Adipocyte (in vitro differentiated cells): Measurements from ENCODE around the gene RPL13A.
"Not testable (repeated sequence)": the region's sequence is repeated elsewhere in the genome, so short reads cannot be mapped to it uniquely, and the experiment has no call there.

Source experiments
- DNase-seq: peaks from one replicate; pipeline ENCODE4 v3.0.0-alpha.2; 2015; ENCODE audit warnings: low read depth
- H3K27me3 ChIP-seq: replicated peaks from 2 replicates; pipeline ENCODE4 v1.7.0; 2013; ENCODE audit warnings: mild to moderate bottlenecking, low read length, moderate library complexity; ENCODE audit not compliant: control insufficient read depth, insufficient read depth
- H3K36me3 ChIP-seq: 2 replicates; pipeline ENCODE4 v1.7.0; 2013; ENCODE audit warnings: low read length, mild to moderate bottlenecking, moderate library complexity; ENCODE audit not compliant: control insufficient read depth, insufficient read depth, severe bottlenecking
- H3K4me1 ChIP-seq: 2 replicates; pipeline ENCODE4 v1.7.0; 2013; ENCODE audit warnings: mild to moderate bottlenecking, low read length, moderate library complexity; ENCODE audit not compliant: control insufficient read depth, insufficient read depth
- H3K4me3 ChIP-seq: 2 replicates; pipeline ENCODE4 v1.7.0; 2013; ENCODE audit warnings: mild to moderate bottlenecking, low read length, moderate library complexity
- H3K9ac ChIP-seq: 2 replicates; pipeline ENCODE4 v1.7.0; 2013; ENCODE audit warnings: mild to moderate bottlenecking, low read length, moderate library complexity
- H3K9me3 ChIP-seq: 2 replicates; pipeline ENCODE4 v1.7.0; 2013; ENCODE audit warnings: mild to moderate bottlenecking, low read length, moderate library complexity; ENCODE audit not compliant: control insufficient read depth

The RPL13A gene

DNA sequence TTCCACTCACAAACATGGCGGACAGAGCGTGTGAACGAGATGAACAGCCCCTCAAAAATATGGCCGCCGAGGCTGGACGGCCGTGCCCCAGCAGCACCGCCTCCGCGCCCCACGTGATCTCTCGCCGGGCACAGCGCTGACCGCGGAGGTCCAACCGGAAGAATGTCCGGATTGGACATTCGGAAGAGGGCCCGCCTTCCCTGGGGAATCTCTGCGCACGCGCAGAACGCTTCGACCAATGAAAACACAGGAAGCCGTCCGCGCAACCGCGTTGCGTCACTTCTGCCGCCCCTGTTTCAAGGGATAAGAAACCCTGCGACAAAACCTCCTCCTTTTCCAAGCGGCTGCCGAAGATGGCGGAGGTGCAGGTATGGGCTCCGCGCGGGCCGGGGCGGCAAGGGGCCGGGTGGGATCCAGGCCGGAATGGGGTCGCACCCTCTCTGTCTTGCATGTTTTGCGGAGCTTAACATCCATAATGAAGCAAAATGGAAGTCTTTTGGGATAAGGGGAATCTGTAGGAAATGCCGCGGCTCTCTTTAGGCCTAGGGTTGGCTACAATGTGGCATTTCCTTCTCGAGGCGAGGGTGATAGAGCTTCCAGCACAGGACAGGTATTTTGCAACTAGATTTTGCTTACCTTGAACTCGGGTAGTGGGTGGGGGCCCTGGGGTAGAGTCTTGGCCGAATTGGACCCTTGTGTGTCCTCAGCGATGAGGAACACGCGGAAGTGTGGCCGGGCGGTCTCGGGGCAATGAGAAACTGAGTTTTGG lies at the start of gene RPL13A:
TSS of gene RPL13A (plus strand) at position 332 of the 769 bp plus-strand sequence. CDS start at position 354, 22 bp downstream.
- DNase-seq: peak; percentile 99
- Histone ChIP-seq H3K4me3 (peak within 1 kb of the TSS; percentile 99), H3K27me3 (no peaks in the 10 kb centered on the region), H3K9ac (peak within 1 kb of the TSS; percentile 100), H3K4me1 (peaks cover 19% of the 10 kb centered on the region), H3K9me3 (no peaks in the 10 kb centered on the region), H3K36me3 (peaks cover 34% of the 10 kb centered on the region)

DNA sequence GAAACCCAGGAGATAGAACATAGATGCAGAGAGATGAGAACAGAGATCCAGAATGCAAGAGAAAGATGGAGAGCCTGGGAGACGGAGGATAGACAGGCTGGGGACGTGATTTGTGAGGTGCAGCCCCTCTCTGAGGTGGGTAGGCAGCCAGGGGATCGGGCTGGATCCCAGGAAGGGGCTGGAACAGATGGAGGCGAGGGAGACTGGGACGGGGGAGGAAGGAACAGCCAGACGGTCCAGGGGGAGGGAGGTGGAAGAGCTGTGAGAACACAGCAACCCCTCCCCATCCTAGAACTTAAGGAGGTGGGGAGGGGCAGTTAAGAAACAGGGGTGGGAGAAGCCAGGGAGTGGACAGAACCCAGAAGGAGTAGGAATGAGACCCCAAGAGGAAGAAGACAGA lies 49.1 kb upstream of the RPL13A start:
- H3K9me3 ChIP-seq: no peaks in the 10 kb centered on the region
- H3K9ac ChIP-seq: no peak overlapping the region
- peaks cover 4% of the 10 kb centered on the region for H3K4me1 ChIP-seq
- H3K27me3 ChIP-seq: peaks cover 60% of the 10 kb centered on the region
- no peak for DNase-seq
- no peaks in the 10 kb centered on the region for H3K36me3 ChIP-seq
- H3K4me3 ChIP-seq: no peak overlapping the region

DNA sequence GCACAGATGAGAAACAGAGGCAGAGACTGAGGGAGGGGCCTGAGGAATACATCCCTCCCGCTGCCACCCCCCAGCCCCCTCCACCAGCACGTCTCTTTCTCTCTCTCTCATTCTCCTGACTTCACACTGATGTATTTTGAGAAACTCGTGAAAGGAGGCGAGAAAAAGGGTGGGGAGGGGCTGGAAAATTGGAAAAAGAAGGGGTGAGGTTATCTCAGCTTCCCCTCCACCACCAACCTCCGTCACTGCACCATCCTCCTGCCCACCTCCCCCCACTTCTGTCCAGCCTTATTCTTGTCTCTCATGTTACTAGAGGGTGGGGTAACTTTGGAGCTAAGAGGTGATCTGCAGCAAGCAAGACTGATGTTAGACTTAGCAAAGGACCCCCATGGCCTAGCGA lies 47.6 kb upstream of the RPL13A start:
- H3K36me3 ChIP-seq: no peaks in the 10 kb centered on the region
- no peak overlapping the region for H3K4me3 ChIP-seq
- H3K9ac ChIP-seq: no peak overlapping the region
- peaks cover 4% of the 10 kb centered on the region for H3K4me1 ChIP-seq
- H3K9me3 ChIP-seq: no peaks in the 10 kb centered on the region
- DNase-seq: no peak
- H3K27me3 ChIP-seq: peaks cover 56% of the 10 kb centered on the region

DNA sequence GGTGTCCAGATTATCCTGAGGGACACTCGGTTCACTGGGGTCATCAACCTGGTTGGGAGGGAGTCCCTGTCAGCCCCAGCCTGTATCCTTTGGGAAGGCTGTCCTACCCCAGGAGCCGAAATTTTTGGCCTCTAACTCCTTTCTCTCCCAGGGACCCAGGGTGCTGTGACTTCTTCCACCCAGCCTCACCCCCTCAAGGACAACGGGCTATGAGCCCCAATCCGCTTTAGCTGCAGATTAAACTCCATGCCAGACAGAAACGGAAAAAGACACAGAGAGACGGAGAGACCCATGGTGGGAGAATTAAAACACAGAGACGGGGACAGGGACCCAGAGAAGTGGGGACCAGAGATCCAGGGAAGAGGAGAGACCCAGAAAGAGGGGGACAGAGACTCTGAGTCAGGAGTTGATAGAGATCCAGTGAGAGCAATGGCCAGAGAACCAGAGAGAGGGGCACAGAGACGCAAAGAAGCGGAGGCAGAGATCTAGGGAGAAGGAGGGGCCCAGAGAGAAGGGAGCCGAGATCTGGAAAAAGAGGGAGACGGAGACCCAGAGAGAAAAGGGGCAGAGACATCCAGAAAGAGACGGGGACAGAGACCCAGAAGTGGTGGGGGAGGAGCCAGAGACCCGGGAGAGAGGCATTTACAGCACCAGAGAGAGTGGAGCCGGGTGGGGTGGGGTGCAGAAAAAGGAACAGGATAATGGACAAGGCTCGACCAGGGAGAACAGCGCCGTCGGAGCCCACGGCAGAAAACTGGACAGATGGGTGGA lies 46.8 kb upstream of the RPL13A start:
- no peak for DNase-seq
- H3K36me3 ChIP-seq: no peaks in the 10 kb centered on the region
- peaks cover 4% of the 10 kb centered on the region for H3K4me1 ChIP-seq
- H3K9me3 ChIP-seq: no peaks in the 10 kb centered on the region
- no peak overlapping the region for H3K9ac ChIP-seq
- no peak overlapping the region for H3K4me3 ChIP-seq
- peaks cover 56% of the 10 kb centered on the region for H3K27me3 ChIP-seq

DNA sequence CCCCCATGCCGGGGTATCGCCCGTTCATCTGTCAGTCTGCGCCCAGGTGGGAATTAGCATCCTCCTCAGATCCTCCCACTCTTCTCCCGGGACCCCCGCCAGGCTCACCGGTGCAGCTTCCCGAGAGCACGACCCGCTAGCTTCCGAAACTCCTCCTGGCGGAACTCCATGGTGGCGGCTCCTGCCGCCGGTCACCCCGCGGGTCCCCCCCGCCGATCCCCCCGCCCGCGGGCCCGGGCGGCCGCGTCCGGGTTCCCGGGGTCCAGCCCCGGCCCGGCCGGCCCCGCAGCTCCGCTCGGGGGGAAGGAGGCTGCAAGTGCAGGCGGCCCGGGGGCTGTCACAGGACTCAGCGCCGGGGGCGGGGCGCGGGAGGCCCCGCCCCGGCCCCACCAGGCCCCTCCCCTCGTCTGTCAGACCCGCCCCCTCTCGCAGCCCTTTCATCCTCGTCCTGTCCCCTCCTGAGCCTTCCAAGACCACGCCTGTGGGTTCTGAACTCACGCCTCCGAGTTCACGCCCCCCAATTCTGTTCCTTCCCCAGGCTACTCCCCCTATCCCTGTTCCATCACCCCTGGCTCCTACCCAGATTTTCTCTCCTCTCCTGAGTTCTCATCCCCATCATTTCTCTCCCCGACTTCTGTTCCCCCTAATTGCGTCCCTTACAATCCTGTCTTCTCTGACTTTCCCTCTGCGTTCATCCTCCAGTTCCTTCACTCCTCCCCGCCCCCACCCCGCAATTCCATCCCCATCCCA lies 46.0 kb upstream of the RPL13A start, which contains the start of gene SLC17A7:
TSS of gene SLC17A7 (minus strand) at position 318 of the 750 bp plus-strand sequence. CDS start at position 170, 148 bp downstream.
- peak; percentile 48 for DNase-seq
- no peaks in the 10 kb centered on the region for H3K36me3 ChIP-seq
- H3K27me3 ChIP-seq: peaks cover 51% of the 10 kb centered on the region

DNA sequence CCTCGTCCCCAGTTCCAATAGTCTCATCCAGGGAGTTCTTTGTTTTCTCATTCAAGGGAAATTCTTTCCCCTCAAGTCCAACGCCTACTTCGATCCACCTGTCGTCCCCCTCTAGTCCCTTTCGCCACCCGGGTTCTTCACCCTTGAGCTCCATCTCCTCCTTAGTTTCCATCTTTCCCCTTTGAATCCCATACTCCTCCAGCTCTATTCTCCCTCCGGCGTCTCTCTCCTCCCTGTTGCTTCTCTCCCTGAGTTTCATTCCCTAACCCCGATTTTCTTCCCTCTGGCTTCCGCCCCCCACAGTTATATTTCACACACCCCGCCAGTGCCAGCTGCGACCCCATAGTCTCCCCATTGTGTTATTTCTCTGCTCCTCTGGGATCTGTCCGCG lies 45.5 kb upstream of the RPL13A start:
- no peaks in the 10 kb centered on the region for H3K9me3 ChIP-seq
- H3K27me3 ChIP-seq: peaks cover 47% of the 10 kb centered on the region
- no peak overlapping the region for H3K9ac ChIP-seq
- H3K4me1 ChIP-seq: peaks cover 4% of the 10 kb centered on the region
- H3K36me3 ChIP-seq: no peaks in the 10 kb centered on the region
- no peak for DNase-seq
- peak overlapping the region; percentile 54 for H3K4me3 ChIP-seq

More for the DNA sequence above, 46.0 kb upstream of the RPL13A start, which contains the start of gene SLC17A7:
- Histone ChIP-seq H3K9me3 (no peaks in the 10 kb centered on the region), H3K4me3 (peak within 1 kb of the TSS; percentile 54), H3K9ac (no peak within 1 kb of the TSS), H3K4me1 (peaks cover 4% of the 10 kb centered on the region)

DNA sequence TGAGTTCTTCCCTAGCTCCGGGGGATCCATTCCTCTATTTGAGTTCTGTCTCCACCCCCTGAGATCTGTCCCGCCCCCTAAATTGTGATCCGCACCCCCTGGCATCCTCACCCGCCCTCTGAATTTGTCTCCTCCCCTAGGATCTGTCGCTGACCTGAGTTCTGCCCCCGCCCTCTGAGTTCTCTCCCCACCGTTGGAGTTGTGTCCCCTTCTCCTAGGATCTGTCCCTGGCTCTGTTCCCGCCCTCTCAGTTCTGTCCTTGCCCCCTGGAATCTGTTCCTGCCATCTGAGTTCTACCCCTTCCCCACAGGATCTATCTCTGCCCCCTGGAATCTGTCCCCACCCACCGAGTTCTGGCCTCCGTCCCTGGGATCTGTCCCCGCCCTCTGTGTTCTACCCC lies 45.1 kb upstream of the RPL13A start:
- DNase-seq: no peak
- peak overlapping the region; percentile 54 for H3K4me3 ChIP-seq
- H3K27me3 ChIP-seq: peaks cover 45% of the 10 kb centered on the region

DNA sequence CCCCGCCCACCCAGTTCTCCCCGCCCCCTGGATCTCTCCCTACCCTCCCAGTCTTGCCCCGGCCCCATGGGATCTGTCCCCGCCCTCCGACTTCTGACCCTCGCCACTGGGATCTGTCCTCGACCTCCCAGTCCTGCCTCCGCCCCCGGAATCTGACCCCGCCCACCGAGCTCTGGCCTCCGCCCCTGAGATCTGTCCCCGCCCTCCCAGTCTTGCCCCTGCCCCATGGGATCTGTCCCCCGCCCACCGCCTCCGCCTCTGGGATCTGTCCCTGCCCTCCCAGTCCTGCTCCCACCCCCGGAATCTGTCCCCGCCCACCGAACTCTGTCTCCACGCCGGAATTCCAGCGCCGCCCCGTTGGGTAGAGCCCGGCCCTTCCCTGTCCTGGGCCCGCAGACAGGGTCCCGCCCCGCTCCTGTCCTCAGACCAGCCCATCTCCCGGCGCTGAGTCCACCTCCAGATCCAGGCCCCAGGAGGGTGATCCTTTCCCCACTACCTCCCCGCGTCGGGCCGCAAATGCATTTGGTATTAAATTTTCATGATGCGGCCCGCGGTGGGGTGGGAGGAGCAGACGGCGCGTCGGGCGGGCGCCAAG lies 44.5 kb upstream of the RPL13A start:
- Histone ChIP-seq H3K9ac (peak overlapping the region; percentile 84), H3K4me1 (peaks cover 8% of the 10 kb centered on the region), H3K27me3 (peaks cover 40% of the 10 kb centered on the region), H3K36me3 (no peaks in the 10 kb centered on the region), H3K9me3 (no peaks in the 10 kb centered on the region), H3K4me3 (peak overlapping the region; percentile 85)
- DNase-seq: peak; percentile 88

More for the DNA sequence above, 45.1 kb upstream of the RPL13A start:
- Histone ChIP-seq H3K9ac (no peak overlapping the region), H3K36me3 (no peaks in the 10 kb centered on the region), H3K4me1 (peaks cover 4% of the 10 kb centered on the region), H3K9me3 (no peaks in the 10 kb centered on the region)

DNA sequence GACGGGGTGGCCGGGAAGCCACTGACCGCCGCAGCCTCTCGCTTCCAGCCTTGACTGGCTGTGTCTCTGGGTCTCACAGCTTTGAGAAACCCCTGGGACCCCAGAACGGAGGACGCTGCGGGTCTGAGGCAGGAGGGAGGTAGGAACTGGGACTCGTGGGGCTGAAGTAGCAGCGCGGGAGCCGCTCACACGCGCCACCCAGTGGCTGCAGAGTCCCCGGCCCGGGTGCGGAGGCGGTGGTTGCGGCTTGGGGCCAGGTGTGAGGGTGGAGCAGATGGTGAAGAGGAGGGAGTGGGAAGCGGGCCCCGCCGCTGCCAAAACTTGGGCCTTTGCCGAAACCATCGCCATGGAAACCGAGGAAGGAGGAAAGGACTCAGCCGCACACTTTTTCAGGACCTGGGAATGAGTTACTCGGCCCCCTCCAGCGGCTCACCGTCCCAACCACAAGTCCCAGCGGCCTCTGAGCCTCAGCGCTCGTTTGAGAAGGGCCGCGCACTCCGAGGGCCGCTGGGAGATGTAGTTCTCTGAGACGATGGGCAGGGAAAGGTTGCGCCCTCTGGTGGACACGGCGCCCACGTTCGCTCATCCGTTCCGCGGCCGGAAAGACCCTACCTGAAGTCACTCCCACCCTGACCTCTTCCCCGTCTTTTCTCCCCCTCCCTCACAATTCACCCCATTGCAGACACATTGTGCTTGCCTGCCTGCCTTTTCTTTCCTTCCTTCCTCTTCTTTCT lies 43.9 kb upstream of the RPL13A start:
- Histone ChIP-seq H3K27me3 (peaks cover 34% of the 10 kb centered on the region), H3K9ac (peak overlapping the region; percentile 84), H3K4me1 (peaks cover 10% of the 10 kb centered on the region), H3K4me3 (peak overlapping the region; percentile 85), H3K36me3 (no peaks in the 10 kb centered on the region), H3K9me3 (no peaks in the 10 kb centered on the region)
- DNase-seq: peak; percentile 97

DNA sequence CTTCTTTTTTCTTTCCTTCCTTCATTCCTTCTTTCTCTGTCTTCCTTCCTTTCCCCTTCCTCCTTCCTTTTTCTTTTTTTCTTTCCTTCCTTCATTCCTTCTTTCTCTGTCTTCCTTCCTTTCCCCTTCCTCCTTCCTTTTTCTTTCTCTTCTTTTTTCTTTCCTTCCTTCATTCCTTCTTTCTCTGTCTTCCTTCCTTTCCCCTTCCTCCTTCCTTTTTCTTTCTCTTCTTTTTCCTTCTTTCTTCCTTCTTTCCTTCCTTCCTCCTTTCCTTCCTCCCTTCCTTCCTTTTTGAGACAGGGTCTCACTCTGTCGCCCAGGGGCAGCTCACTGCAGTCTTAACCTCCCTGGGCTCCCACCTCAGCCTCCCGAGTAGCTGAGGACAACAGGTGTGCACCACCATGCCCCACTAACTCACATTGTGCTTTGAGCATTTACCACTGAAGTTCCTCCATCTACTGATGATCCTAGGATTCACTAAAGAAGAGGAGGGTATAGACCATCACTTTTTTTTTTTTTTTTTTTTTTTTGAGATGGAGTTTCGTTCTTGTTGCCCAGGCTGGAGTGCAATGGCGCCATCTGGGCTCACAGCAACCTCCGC lies 43.2 kb upstream of the RPL13A start:
- not testable (repeated sequence) for H3K9me3 ChIP-seq, H3K36me3 ChIP-seq, H3K9ac ChIP-seq, DNase-seq, H3K4me1 ChIP-seq
- Histone ChIP-seq H3K27me3 (peaks cover 27% of the 10 kb centered on the region), H3K4me3 (peak overlapping the region; percentile 85)
